Mucosa of rectum (tissue), 2 donors: ENCODE results near the gene MOV10.
A peak's percentile ranks its signal among the peaks of the same experiment; 100 is the strongest.

ENCODE experiments used
- H3K27ac ChIP-seq, 2 donors: one replicate each; pipeline ENCODE4 v1.7.0; 2013; ENCODE audit warnings: inconsistent platforms in 2 of 2, low read depth in 2 of 2, low read length in 2 of 2
- H3K27me3 ChIP-seq, 2 donors: one replicate each; pipeline ENCODE4 v1.7.0; 2013; ENCODE audit warnings: low read length in 2 of 2; ENCODE audit not compliant: control insufficient read depth in 2 of 2, insufficient read depth in 2 of 2
- H3K36me3 ChIP-seq, 2 donors: one replicate each; pipeline ENCODE4 v1.7.0; 2013; ENCODE audit warnings: low read length in 2 of 2; ENCODE audit not compliant: control insufficient read depth in 2 of 2, insufficient read depth in 2 of 2
- H3K4me1 ChIP-seq, 2 donors: one replicate each; pipeline ENCODE4 v1.7.0; 2013; ENCODE audit warnings: low read length in 2 of 2, mild to moderate bottlenecking in 1 of 2; ENCODE audit not compliant: control insufficient read depth in 2 of 2, insufficient read depth in 2 of 2
- H3K4me3 ChIP-seq, 2 donors: one replicate each; pipeline ENCODE4 v1.7.0; 2013; ENCODE audit warnings: low read length in 2 of 2
- H3K9ac ChIP-seq, 2 donors: one replicate each; pipeline ENCODE4 v1.7.0; 2013; ENCODE audit warnings: low read length in 2 of 2, low read depth in 1 of 2, mild to moderate bottlenecking in 1 of 2
- H3K9me3 ChIP-seq, 2 donors: one replicate each; pipeline ENCODE4 v1.7.0; 2013; ENCODE audit warnings: low read length in 2 of 2; ENCODE audit not compliant: control insufficient read depth in 2 of 2
- donor health status: healthy.
- donor health status: Normal muscosa, but diverticular disease.

MOV10 gene

GRCh38 chr1:112687361-112687760, 12.9 kb downstream of the MOV10 start:
- peaks cover 19 to 24% of the 10 kb centered on the region in 2 donors for H3K36me3 ChIP-seq
- H3K9me3 ChIP-seq = no peaks in the 10 kb centered on the region
- H3K4me3 ChIP-seq = no peak overlapping the region
- H3K27me3 ChIP-seq = no peaks in the 10 kb centered on the region
- H3K27ac ChIP-seq = no peak overlapping the region
- H3K9ac ChIP-seq = no peak overlapping the region
- peaks cover 0 to 3% of the 10 kb centered on the region in 2 donors for H3K4me1 ChIP-seq

GRCh38 chr1:112687785-112688496, 13.5 kb downstream of the MOV10 start:
- peaks cover 0 to 3% of the 10 kb centered on the region in 2 donors for H3K4me1 ChIP-seq
- H3K4me3 ChIP-seq = no peak overlapping the region
- peaks cover 24 to 30% of the 10 kb centered on the region in 2 donors for H3K36me3 ChIP-seq
- no peaks in the 10 kb centered on the region for H3K9me3 ChIP-seq
- H3K27me3 ChIP-seq = no peaks in the 10 kb centered on the region
- H3K27ac ChIP-seq = no peak overlapping the region
- H3K9ac ChIP-seq = no peak overlapping the region

GRCh38 chr1:112688781-112689193, 14.3 kb downstream of the MOV10 start:
- no peak overlapping the region for H3K4me3 ChIP-seq
- H3K36me3 ChIP-seq = peaks cover 28 to 38% of the 10 kb centered on the region in 2 donors
- H3K9ac ChIP-seq = no peak overlapping the region
- H3K4me1 ChIP-seq = peaks cover 0 to 3% of the 10 kb centered on the region in 2 donors
- H3K9me3 ChIP-seq = no peaks in the 10 kb centered on the region
- no peaks in the 10 kb centered on the region for H3K27me3 ChIP-seq
- H3K27ac ChIP-seq = peak overlapping the region in 1 of 2 donors; percentile 9

- H3K27ac ChIP-seq = no peak overlapping the region
- H3K4me1 ChIP-seq = peaks cover 0 to 3% of the 10 kb centered on the region in 2 donors
- H3K9me3 ChIP-seq = no peaks in the 10 kb centered on the region
- H3K4me3 ChIP-seq = no peak overlapping the region
- no peak overlapping the region for H3K9ac ChIP-seq
- H3K27me3 ChIP-seq = no peaks in the 10 kb centered on the region
- peaks cover 34 to 43% of the 10 kb centered on the region in 2 donors for H3K36me3 ChIP-seq
Measured at GRCh38 chr1:112689196-112689841, 14.9 kb downstream of the MOV10 start.

GRCh38 chr1:112689842-112690237, 15.4 kb downstream of the MOV10 start:
- no peak overlapping the region for H3K4me3 ChIP-seq
- H3K27ac ChIP-seq = no peak overlapping the region
- H3K27me3 ChIP-seq = no peaks in the 10 kb centered on the region
- H3K36me3 ChIP-seq = peaks cover 38 to 48% of the 10 kb centered on the region in 2 donors
- no peak overlapping the region for H3K9ac ChIP-seq
- H3K4me1 ChIP-seq = peaks cover 0 to 3% of the 10 kb centered on the region in 2 donors
- H3K9me3 ChIP-seq = no peaks in the 10 kb centered on the region

- no peak overlapping the region for H3K27ac ChIP-seq
- no peak overlapping the region for H3K4me3 ChIP-seq
- no peak overlapping the region for H3K9ac ChIP-seq
- H3K27me3 ChIP-seq = no peaks in the 10 kb centered on the region
- H3K36me3 ChIP-seq = peaks cover 53 to 62% of the 10 kb centered on the region in 2 donors
- H3K4me1 ChIP-seq = peaks cover 0 to 3% of the 10 kb centered on the region in 2 donors
- no peaks in the 10 kb centered on the region for H3K9me3 ChIP-seq
Measured at GRCh38 chr1:112692681-112693080, 18.2 kb downstream of the MOV10 start.

- no peak overlapping the region for H3K9ac ChIP-seq
- no peak overlapping the region for H3K4me3 ChIP-seq
- H3K9me3 ChIP-seq = no peaks in the 10 kb centered on the region
- no peaks in the 10 kb centered on the region for H3K27me3 ChIP-seq
- H3K36me3 ChIP-seq = peaks cover 56 to 59% of the 10 kb centered on the region in 2 donors
- no peak overlapping the region for H3K27ac ChIP-seq
- peaks cover 8 to 9% of the 10 kb centered on the region in 2 donors for H3K4me1 ChIP-seq
Measured at GRCh38 chr1:112693821-112694220, 19.4 kb downstream of the MOV10 start.

GRCh38 chr1:112694363-112694929, 20.0 kb downstream of the MOV10 start:
- H3K9ac ChIP-seq = no peak overlapping the region
- peaks cover 12 to 14% of the 10 kb centered on the region in 2 donors for H3K4me1 ChIP-seq
- H3K27me3 ChIP-seq = no peaks in the 10 kb centered on the region
- no peak overlapping the region for H3K27ac ChIP-seq
- H3K9me3 ChIP-seq = no peaks in the 10 kb centered on the region
- H3K36me3 ChIP-seq = peaks cover 57 to 58% of the 10 kb centered on the region in 2 donors
- no peak overlapping the region for H3K4me3 ChIP-seq

GRCh38 chr1:112695276-112695675, 20.8 kb downstream of the MOV10 start:
- H3K36me3 ChIP-seq = peaks cover 54 to 58% of the 10 kb centered on the region in 2 donors
- no peak overlapping the region for H3K27ac ChIP-seq
- H3K27me3 ChIP-seq = no peaks in the 10 kb centered on the region
- no peaks in the 10 kb centered on the region for H3K9me3 ChIP-seq
- H3K9ac ChIP-seq = no peak overlapping the region
- peaks cover 20 to 23% of the 10 kb centered on the region in 2 donors for H3K4me1 ChIP-seq
- H3K4me3 ChIP-seq = no peak overlapping the region
